Smooth muscle cell of the brain vasculature (primary cell): ENCODE data around the gene THBS2.

Experiments
- DNase-seq: peaks from one replicate; pipeline ENCODE4 v3.0.0-alpha.2; 2012; ENCODE audit warnings: low read depth, low spot score

The THBS2 gene

DNA sequence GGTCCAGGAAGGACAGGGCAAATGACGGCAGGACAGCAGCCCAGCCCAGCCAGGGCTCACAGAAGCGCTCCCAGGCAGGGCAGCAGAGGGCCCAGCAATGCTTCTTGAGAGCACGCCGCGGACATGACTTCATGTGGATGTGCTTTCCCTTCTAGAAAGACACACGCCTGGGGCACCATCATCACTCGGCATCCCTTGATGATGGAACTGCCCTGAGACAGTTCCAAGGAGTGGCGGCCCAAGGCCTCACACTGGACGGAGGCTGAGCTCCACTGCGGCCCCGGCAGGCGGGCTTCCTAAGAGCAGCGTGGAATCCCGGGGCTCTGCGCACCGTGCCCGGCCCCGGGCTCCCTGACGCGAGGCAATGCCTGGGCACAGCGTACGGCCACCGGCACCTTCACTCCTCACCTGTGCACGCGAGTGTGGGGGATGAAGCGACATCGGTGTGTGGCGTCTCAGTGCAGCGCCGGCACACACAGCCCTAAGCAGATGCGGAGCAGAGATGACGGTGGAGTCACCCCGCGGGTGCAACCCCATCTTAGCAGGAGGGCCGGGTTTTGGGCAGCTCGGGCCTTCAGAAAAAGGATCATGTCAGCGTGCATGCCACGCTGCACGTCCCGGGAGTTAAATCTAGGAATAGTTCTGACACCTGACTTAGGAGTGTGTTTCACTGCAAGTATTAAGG is 86.6 kb downstream of the THBS2 start:
- DNase-seq, result no peak
